NCI-H1417 (cell line): ENCODE data around the gene UGGT2.
"Not testable (repeated sequence)": the region's sequence is repeated elsewhere in the genome, so short reads cannot be mapped to it uniquely, and the experiment has no call there.

Source experiments
- DNase-seq, 3 experiments: peaks; one replicate each; lab custom pipeline; 2025; lab: John Stamatoyannopoulos, UW

The UGGT2 gene

GRCh38 chr13:95968906-95969305 lies 84.3 kb downstream of the UGGT2 start:
- DNase-seq = no peak

- DNase-seq = no peak
Measured at GRCh38 chr13:95957331-95957730, 95.9 kb downstream of the UGGT2 start.

- no peak for DNase-seq
Measured at GRCh38 chr13:95956589-95957148, 96.5 kb downstream of the UGGT2 start.

- no peak for DNase-seq
Measured at GRCh38 chr13:95955719-95956118, 97.5 kb downstream of the UGGT2 start.

- DNase-seq = no peak
Measured at GRCh38 chr13:95955255-95955654, 97.9 kb downstream of the UGGT2 start.

GRCh38 chr13:95954266-95954665 lies 98.9 kb downstream of the UGGT2 start:
- no peak for DNase-seq

- no peak for DNase-seq
Measured at GRCh38 chr13:95950103-95950502, 103.1 kb downstream of the UGGT2 start.

- DNase-seq = no peak
Measured at GRCh38 chr13:95948656-95949055, 104.5 kb downstream of the UGGT2 start.

GRCh38 chr13:95937714-95938320 lies 115.4 kb downstream of the UGGT2 start:
- no peak for DNase-seq

- no peak for DNase-seq
Measured at GRCh38 chr13:95931300-95932025, 121.7 kb downstream of the UGGT2 start.

- DNase-seq = no peak
Measured at GRCh38 chr13:95929430-95929829, 123.8 kb downstream of the UGGT2 start.

- not testable (repeated sequence) for DNase-seq
Measured at GRCh38 chr13:95928367-95928906, 124.8 kb downstream of the UGGT2 start.

GRCh38 chr13:95926231-95926630 lies 127.0 kb downstream of the UGGT2 start:
- DNase-seq = no peak

GRCh38 chr13:95924389-95924994 lies 128.7 kb downstream of the UGGT2 start:
- DNase-seq = peak in 1 of 3 experiments; percentile 22

GRCh38 chr13:95921485-95921884 lies 131.7 kb downstream of the UGGT2 start:
- no peak for DNase-seq

- no peak for DNase-seq
Measured at GRCh38 chr13:95920485-95920884, 132.7 kb downstream of the UGGT2 start.

GRCh38 chr13:95918860-95919259 lies 134.3 kb downstream of the UGGT2 start:
- no peak for DNase-seq

- no peak for DNase-seq
Measured at GRCh38 chr13:95914991-95915501, 138.2 kb downstream of the UGGT2 start.

GRCh38 chr13:95906999-95907398 lies 146.2 kb downstream of the UGGT2 start:
- no peak for DNase-seq

GRCh38 chr13:95903569-95903968 lies 149.6 kb downstream of the UGGT2 start:
- no peak for DNase-seq

GRCh38 chr13:95902741-95903140 lies 150.5 kb downstream of the UGGT2 start:
- no peak for DNase-seq

GRCh38 chr13:95898256-95898655 lies 154.9 kb downstream of the UGGT2 start:
- DNase-seq = no peak

GRCh38 chr13:95896301-95896700 lies 156.9 kb downstream of the UGGT2 start:
- no peak for DNase-seq
